OCI-LY1 (cell line): ENCODE data around the gene DPP3.
A peak's percentile ranks its signal among the peaks of the same experiment; 100 is the strongest.

Experiments
- H2AFZ ChIP-seq: fragments of 200-600 bp; sonication (generic), shearing (Covaris generic); 2 replicates; pipeline ENCODE4 v1.6.0; 2014; ENCODE audit warnings: antibody characterized with exemption, mild to moderate bottlenecking, low read length
- H3F3A ChIP-seq: fragments of 200-600 bp; sonication (generic), shearing (Covaris generic); 2 replicates; pipeline ENCODE4 v1.6.0; 2014; ENCODE audit warnings: mild to moderate bottlenecking, antibody characterized with exemption, low read length, moderate library complexity; ENCODE audit not compliant: insufficient read depth
- H3K27ac ChIP-seq: fragments of 200-600 bp; sonication (generic); 2 replicates; pipeline ENCODE4 v1.5.1; 2014; ENCODE audit warnings: low read length, mixed run types, mild to moderate bottlenecking, low read depth; ENCODE audit not compliant: poor library complexity, severe bottlenecking
- H3K27me3 ChIP-seq: fragments of 200-600 bp; sonication (generic); 2 replicates; pipeline ENCODE4 v1.6.0; 2014; ENCODE audit warnings: antibody characterized with exemption, mild to moderate bottlenecking, low read length, moderate library complexity; ENCODE audit not compliant: insufficient read depth
- H3K36me3 ChIP-seq: fragments of 200-600 bp; sonication (generic); 2 replicates; pipeline ENCODE4 v1.6.1; 2014; ENCODE audit warnings: mild to moderate bottlenecking, antibody characterized with exemption, low read length, moderate library complexity, mixed read lengths; ENCODE audit not compliant: insufficient read depth
- H3K4me1 ChIP-seq: fragments of 200-600 bp; sonication (generic); 2 replicates; pipeline ENCODE4 v1.5.1; 2014; ENCODE audit warnings: mild to moderate bottlenecking, low read length, moderate library complexity; ENCODE audit not compliant: insufficient read depth, severe bottlenecking
- H3K4me2 ChIP-seq: fragments of 200-600 bp; sonication (generic), shearing (Covaris generic); 2 replicates; pipeline ENCODE4 v1.6.1; 2014; ENCODE audit warnings: low read length
- H3K4me3 ChIP-seq: fragments of 200-600 bp; sonication (generic); 2 replicates; pipeline ENCODE4 v1.5.1; 2014; ENCODE audit warnings: low read length, low read depth, mild to moderate bottlenecking, mixed read lengths; ENCODE audit not compliant: poor library complexity, severe bottlenecking
- H3K79me2 ChIP-seq: fragments of 200-600 bp; shearing (Covaris generic); 2 replicates; pipeline ENCODE4 v1.6.1; 2016; ENCODE audit warnings: mixed run types, low read length, mixed read lengths; ENCODE audit not compliant: insufficient read depth
- H3K9ac ChIP-seq: fragments of 200-600 bp; sonication (generic), shearing (Covaris generic); 2 replicates; pipeline ENCODE4 v1.6.1; 2014; ENCODE audit warnings: mild to moderate bottlenecking, low read length, mixed read lengths
- H3K9me2 ChIP-seq: fragments of 200-600 bp; sonication (generic), shearing (Covaris generic); 2 replicates; pipeline ENCODE4 v1.6.1; 2014; ENCODE audit warnings: low read depth, mild to moderate bottlenecking, low read length, mixed read lengths
- H3K9me3 ChIP-seq: fragments of 200-600 bp; shearing (Covaris generic); 2 replicates; pipeline ENCODE4 v1.6.1; 2014; ENCODE audit warnings: low read length, mixed read lengths
- H4K20me1 ChIP-seq: fragments of 200-600 bp; sonication (generic), shearing (Covaris generic); 2 replicates; pipeline ENCODE4 v1.6.0; 2016; ENCODE audit warnings: mild to moderate bottlenecking, low read length; ENCODE audit not compliant: insufficient read depth
- CTCF ChIP-seq: fragments of 200-600 bp; sonication (generic), shearing (Covaris generic); IDR thresholded peaks from 2 replicates; pipeline ENCODE4 v1.5.1; 2017; ENCODE audit warnings: mild to moderate bottlenecking, antibody characterized with exemption, low read length, moderate library complexity, mixed read lengths
- EZH2 ChIP-seq: fragments of 200-600 bp; sonication (generic), shearing (Covaris generic); IDR thresholded peaks from 2 replicates; pipeline ENCODE4 v1.8.0; 2017; ENCODE audit warnings: borderline replicate concordance, mixed run types, mild to moderate bottlenecking, antibody characterized with exemption, low read length, moderate library complexity, mixed read lengths

The DPP3 gene

GRCh38 chr11:66467756-66468155 is 12.5 kb upstream of the DPP3 start:
- Histone ChIP-seq H3K27ac (no peak overlapping the region), H3K4me2 (peak overlapping the region; percentile 86), H3F3A (no peaks in the 10 kb centered on the region), H3K9me3 (peaks cover 3% of the 10 kb centered on the region), H3K4me3 (peak overlapping the region; percentile 60), H3K27me3 (no peaks in the 10 kb centered on the region), H3K36me3 (no peaks in the 10 kb centered on the region; the same call in 1 of the 2 replicates), H3K9me2 (no peaks in the 10 kb centered on the region), H3K9ac (no peak overlapping the region; the same call in 1 of the 2 replicates), H4K20me1 (no peaks in the 10 kb centered on the region), H3K79me2 (no peaks in the 10 kb centered on the region), H2AFZ (no peak overlapping the region), H3K4me1 (peaks cover 24% of the 10 kb centered on the region)
- no peak for TF ChIP-seq EZH2
- no peak for TF ChIP-seq CTCF

- H3F3A ChIP-seq: no peaks in the 10 kb centered on the region
- no peak overlapping the region for H3K27ac ChIP-seq
- H3K9ac ChIP-seq: no peak overlapping the region
- no peaks in the 10 kb centered on the region for H3K79me2 ChIP-seq
- H3K4me1 ChIP-seq: peaks cover 24% of the 10 kb centered on the region
- H3K27me3 ChIP-seq: no peaks in the 10 kb centered on the region
- no peaks in the 10 kb centered on the region for H3K9me2 ChIP-seq
- no peaks in the 10 kb centered on the region for H4K20me1 ChIP-seq
- no peak overlapping the region for H3K4me2 ChIP-seq
- TF ChIP-seq CTCF (no peak), EZH2 (no peak)
- no peaks in the 10 kb centered on the region for H3K36me3 ChIP-seq
- no peaks in the 10 kb centered on the region for H3K9me3 ChIP-seq
- H3K4me3 ChIP-seq: no peak overlapping the region
- H2AFZ ChIP-seq: no peak overlapping the region
Observed at GRCh38 chr11:66468691-66469090, 11.5 kb upstream of the DPP3 start.

- TF ChIP-seq CTCF (no peak), EZH2 (no peak)
- no peaks in the 10 kb centered on the region for H3K9me3 ChIP-seq
- no peaks in the 10 kb centered on the region for H4K20me1 ChIP-seq
- H2AFZ ChIP-seq: no peak overlapping the region
- no peaks in the 10 kb centered on the region for H3K79me2 ChIP-seq
- no peaks in the 10 kb centered on the region for H3K36me3 ChIP-seq
- no peak overlapping the region for H3K27ac ChIP-seq
- H3K4me2 ChIP-seq: no peak overlapping the region
- no peaks in the 10 kb centered on the region for H3K27me3 ChIP-seq
- no peaks in the 10 kb centered on the region for H3F3A ChIP-seq
- no peaks in the 10 kb centered on the region for H3K9me2 ChIP-seq
- H3K9ac ChIP-seq: no peak overlapping the region
- H3K4me1 ChIP-seq: peaks cover 24% of the 10 kb centered on the region
- H3K4me3 ChIP-seq: no peak overlapping the region
Observed at GRCh38 chr11:66469441-66469840, 10.8 kb upstream of the DPP3 start.
